GM21529 (cell line): ENCODE results near the gene EXOC1L.

Experiments used
- ATAC-seq: cut with Tn5 transposase; IDR thresholded peaks from one replicate; pipeline ENCODE4 v1.9.1; 2021; ENCODE audit not compliant: unreplicated experiment

Gene EXOC1L

DNA sequence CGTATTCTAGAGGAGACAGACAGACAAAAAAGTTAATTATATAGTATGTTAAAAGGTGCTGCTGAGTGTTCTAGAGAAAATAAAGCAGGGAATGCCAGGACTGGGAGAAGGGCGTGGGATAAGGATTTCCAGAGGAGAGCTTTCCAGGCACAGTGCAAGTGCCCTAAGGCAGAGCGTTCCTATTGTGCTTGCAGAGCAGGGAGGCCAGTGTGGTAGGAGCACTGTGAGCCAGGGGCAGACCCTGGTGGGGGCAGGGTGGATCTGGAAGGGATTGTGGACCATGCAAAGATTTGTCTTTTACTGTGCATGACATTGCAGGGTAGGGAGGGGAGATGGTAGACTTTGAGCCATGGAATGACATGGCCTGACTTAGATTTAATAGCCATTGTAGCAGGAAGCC is 59.6 kb downstream of the EXOC1L start:
- ATAC-seq, result no peak

DNA sequence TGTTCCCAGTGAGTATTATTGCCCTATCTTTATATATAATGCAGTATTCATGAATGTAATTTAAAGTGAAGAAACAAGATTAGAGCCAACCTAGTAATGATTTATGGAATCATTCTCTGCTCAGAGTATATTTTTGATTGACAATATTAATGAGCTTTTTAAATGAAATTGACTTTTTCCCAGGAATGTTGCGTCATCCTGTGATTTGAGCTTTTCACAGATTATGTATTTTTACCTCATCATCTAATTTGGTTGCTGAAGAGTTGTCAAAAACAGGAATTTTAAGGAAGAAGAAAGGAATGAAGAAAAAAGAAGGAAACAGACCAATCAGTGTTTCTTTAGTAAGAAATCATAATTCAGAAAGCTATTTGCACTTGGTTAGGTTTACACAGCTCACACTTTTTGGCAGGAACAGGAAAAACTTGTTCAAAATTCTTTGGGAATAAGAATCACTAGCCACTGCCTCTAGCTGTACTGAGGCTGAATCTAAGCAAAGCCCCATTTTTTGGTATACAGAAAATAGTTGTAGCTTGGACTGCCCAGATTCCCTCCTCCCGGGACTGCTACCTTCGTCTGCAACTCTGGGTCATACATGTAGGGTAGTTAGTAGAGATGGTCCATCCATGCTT is 61.2 kb downstream of the EXOC1L start:
- no peak for ATAC-seq

DNA sequence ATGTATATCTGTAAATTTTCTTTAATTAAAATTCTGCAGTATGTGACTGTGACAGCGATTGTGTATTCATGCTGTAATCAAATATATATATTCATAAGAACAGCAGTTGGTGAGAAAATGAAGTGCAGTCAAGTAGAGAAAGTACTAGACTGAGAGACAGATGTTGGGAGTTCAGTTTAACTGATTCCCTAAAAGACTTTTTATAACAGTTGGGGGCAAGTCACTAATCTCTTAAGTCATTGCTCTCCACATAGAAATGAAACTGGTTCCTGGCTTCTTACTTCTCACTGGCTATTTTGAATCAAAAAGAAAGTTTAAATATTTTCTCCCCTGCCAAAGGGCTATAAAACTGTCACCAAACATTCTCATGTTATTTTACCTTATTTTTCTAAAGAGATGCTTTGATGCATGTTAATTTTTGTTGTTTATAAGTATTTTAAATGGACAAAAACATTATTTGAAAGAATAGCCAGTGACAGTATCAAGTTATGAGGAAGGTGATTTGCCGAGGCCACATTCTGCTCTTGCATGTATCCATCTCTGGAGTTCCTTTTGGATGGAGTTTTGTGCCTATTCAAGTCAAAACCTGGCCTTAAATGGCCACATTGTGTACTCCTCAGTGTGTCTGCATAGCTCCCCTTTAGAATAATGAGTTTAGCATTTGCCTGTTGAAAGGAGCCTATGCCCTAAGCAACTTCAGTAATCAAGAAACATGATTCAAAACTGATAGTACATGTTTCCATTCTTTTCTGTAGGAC is 64.7 kb downstream of the EXOC1L start:
- ATAC-seq, result no peak

DNA sequence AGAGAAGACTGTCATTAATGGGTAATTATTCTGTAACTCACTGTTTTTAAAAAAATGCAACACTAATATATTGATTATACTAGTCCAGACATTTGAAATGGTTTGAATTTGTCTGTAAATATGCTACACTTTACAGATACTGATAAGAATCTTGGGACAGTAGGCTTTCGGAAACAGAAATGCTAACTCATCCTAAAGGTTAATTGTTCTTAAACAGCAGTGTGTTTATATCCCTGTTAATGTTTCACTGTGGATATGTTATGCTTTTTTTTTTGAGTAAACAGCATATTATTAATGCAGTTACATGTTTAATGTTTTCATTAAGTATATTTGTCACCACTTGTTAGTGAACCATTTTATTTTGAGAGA is 65.2 kb downstream of the EXOC1L start:
- ATAC-seq, result no peak
